ENCODE measurements around the gene NT5C1B.

Gene NT5C1B

DNA sequence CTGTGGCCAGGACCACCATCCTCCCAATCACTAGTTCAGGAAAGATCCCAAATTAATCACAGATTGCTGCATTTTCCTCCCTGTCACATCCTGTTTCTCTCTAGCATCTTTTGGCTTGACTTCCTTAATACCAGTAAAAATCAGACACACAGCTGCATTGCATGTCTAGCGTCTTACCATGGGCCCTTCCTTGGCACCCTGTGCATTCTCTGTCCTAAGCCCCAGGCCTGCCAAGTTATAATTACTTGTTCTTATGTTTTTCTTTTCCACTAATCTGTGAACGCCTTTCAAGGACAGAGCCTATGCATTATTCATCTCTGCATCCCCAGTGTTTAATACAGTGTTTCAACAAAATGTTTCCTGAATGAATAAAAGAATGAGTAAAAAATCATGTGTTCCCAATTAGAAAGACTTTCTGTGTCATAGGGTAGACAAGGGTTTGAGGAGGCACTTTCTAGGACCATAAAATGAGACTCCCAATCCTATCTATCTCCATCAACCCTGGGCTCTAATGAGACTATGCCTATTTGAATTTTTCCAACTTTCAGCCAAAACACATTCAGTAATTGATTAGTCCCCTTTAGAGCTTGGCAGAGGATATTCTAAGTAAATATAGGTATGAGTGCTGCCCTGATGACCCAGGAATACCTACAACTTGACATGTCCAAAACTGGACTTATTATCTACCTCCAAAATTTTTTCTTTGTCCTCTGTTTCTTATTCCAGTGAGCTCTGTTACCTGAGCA is 10.3 kb upstream of the NT5C1B start:
- no peak for DNase-seq

DNA sequence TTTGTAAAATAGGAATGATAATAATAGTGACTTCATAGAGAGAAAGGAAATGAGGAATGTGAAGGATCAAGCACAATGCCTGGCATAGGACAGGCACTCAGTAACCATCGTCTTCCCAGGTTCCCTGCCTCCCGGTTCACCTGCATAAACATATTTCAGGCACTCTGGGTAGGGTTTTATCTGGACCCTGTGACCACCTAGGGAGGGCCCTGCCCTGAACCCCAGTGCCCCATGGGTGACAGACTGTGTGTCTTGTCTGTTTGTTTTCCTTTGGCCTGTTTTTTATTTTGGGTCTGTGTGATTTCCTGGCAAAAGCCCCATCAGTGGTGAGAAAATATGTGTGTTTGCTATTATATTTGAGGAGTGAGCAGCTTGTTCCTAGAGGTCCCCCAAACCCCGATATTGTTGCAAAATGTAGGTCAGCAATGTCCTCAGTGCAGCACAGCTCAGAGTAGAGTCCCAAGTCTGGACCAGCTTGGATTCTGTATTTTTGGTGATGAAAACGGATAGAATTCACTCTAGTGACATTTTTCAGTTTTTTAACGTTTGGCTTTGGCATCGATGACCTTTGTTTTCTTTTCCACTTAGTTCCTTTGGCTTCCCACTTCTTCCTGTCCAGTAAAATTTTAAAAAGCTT is 9.6 kb upstream of the NT5C1B start:
- no peak for DNase-seq

DNA sequence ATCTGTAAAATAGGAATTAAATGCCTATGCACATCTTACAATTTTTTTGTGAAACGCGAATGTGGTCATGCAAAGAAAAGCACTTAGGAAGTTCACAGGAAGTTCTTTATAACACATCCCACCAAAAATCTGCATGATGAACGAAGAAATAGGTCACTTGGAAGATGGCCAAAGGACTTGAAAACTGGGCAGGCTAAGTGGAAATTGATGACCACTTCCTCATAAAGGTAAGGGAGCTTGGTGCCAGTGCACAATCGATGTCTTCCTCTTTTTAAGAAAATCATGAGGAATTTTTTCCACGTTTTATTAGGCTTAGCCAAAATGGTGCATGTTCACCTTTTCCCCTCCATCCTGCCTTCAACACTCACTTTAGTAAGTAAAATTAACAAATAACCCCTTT is 8.2 kb upstream of the NT5C1B start:
- DNase-seq = no peak

DNA sequence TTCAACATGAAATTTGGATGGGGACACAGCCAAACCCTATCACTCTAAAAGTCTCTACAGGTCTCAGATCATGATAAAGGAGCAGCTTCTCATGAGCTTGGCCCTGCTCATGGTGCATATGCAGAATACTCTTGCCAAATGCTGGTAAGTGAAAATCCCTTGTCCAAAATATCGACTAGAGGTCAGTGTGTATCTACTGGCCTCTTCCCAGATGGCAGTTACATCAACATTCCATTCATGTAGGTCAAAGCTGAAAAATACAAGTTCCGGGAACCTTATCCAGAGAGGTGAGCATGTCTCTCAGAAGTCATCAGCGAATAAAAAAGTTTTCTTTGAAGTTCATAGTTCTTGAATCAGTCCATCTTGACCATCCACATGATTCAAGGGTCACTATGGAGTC is 7.6 kb upstream of the NT5C1B start:
- no peak for DNase-seq

DNA sequence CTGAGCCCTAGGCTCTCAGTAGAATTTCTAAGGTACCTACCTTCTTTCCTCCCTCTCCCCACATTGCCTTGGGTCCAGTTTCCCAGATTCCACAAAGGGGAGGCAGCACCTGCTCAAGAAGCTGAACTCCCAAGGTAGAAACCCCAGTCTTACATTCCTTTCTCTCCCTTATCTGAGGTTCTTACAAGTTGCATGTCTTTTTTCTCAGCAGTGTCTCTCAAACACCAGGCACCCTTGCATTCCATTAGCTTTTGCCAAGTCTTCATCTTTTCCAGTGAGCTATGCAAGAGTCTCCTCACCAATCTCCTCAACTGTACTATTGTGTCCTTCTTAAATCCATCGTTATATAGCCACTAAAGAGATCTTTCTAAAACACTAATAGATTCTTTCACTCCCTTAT is 4.1 kb upstream of the NT5C1B start:
- no peak for DNase-seq

DNA sequence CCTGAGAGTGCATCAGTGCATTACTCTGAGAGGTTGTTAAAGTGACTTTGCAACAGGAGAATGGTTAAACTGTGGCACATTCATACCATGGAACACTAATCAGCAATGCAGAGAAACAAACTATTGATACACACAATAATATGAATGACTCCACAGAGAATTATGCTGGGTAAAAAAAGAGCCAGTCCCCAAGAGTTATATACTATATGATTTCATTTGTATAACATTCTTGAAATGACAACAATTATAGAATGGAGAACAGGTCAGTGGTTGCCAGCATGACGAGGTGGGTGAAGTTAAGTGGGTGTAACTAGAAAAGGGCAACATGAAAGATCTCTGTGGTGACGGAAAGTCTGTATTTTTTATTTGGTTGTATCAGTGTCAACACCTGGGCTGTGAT is 3.0 kb upstream of the NT5C1B start:
- DNase-seq = no peak

DNA sequence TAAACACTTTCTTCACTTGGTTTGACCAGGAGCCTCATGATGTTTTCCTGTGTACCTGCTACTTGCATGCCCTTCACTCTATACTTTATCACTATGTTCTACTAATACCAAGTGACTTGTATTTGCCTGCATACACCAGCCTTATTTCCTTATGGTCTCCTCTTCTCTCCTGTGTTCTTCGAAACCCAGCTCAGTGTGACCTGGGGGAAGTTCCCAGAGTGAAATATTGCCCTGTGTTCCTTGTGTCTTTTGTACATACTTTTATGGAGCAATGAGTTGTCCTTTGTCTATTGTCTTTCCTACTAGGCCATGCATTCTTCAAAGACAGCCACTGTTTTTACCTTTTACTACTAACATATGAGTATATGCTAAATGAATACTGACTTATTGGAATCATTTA is 567 bp downstream of the NT5C1B start:
- no peak for DNase-seq

DNA sequence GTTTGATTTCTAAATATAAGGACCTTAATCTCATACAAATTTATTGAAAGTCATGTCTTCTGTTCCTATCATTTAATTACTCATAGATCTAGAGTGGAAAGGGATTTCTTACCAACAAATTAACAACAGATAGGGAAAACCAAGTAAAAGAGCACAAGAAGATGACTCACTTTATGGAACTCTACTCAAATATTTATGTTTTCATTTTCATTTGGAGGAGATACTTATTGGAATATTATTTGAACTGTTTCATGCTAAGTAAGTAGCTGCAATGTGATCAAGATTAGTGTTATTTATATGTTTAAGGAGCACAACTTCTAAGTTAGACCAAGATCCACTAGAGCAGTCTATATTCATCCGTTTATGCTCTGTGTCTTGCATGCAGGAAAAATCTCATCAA is 1.3 kb downstream of the NT5C1B start:
- no peak for DNase-seq

DNA sequence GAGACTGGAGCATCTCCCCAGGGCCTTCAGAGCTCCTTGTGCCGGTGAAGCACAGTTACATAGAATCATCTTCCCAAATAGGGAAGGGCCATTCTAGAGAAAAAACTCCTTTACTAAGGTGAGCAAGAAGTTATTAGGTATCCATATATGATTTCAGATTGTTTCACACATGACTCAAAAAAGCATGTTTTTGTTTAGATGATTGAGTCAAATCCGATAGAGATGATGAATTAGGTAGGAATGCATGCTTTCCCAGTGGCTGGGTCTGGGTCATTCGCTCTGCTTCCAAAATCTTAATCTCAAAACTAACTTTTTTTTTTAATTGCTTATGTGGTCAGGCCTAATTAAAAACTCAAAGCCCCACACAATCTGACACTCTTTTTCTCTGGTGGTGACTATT is 3.8 kb downstream of the NT5C1B start:
- no peak for DNase-seq

DNA sequence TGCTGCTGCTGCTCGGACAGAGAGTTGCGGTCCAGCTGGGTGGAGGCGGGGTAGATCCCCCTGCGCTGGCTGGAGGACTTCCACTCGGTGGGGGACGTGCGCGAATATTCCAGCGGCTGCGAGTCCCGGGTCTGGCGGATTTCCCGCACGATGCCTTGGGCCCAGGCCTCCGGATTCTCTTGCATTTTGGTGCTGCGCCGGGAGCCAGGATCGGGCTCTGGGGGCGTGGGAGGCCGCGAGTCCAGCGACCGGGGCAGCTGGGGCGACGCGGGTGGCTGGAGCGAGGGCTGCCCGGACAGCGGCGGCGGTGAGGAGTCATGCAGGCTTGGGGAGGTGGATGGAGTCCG is 4.8 kb downstream of the NT5C1B start:
- DNase-seq = no peak

DNA sequence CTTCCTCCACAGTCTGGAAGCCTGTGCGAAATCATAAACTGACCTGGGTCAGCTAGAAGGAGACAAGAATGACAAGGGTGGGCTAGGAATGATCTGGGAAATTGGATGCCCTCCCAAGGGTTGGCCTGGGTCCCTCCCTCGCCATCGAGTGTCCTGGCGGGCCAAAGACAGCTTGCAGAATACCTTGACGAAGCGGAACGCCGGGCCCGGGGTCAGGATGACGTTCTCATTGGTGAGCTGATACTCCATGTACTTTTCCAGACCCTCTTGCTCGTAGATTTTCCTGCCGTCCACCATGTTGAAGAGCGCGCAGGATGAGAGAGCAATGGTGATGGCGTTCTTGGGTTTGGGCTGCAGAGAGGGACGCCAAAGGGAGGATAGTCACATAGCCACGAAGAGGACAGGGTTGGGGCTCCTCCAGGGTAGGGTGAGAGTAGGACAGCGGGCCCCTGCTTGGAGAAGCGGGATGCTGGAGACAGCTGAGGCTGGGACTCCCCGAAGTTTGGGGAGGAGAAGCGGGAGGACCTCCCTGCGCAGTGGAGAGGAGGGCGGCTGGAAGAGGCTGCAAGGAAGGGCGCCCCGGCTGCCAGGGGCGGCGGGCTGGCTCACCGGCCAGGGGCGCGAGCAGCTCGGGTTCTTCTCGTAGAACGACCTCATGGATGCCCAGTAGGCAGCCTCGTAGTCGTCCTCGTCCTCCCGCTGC is 5.3 kb downstream of the NT5C1B start:
- DNase-seq = no peak

DNA sequence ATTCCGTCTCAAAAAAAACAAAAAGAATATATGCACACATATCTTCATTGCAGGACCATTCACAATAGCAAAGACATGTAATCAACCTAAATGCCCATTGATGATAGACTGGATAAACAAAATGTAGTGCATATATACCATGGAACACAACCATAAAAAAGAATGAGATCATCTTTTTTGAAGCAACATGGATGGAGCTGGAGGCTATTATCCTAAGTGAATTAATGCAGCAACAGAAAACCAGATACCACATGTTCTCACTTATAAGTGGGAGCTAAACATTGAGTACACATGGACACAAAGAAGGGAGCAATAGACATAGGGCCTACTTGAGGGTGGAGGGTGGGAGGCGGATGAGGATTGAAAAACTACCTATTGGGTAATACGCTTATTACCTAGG is 8.8 kb downstream of the NT5C1B start:
- DNase-seq = no peak

DNA sequence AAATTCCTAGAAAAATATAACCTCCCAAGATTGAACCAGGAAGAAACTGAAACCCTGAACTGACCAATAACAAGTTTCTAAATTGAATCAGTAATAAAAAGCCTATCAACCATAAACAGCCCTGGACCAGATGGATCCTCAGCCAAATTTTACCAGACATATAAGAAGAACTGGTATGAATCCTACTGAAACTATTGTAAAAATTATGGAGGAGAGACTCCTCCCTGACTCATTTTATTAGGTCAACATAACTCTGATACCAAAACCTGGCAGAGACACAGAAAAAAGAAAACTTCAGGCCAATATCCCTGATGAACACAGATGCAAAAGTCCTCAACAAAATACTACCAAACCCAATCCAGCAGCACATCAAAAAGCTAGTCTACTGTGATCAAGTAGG is 11.3 kb downstream of the NT5C1B start:
- no peak for DNase-seq

DNA sequence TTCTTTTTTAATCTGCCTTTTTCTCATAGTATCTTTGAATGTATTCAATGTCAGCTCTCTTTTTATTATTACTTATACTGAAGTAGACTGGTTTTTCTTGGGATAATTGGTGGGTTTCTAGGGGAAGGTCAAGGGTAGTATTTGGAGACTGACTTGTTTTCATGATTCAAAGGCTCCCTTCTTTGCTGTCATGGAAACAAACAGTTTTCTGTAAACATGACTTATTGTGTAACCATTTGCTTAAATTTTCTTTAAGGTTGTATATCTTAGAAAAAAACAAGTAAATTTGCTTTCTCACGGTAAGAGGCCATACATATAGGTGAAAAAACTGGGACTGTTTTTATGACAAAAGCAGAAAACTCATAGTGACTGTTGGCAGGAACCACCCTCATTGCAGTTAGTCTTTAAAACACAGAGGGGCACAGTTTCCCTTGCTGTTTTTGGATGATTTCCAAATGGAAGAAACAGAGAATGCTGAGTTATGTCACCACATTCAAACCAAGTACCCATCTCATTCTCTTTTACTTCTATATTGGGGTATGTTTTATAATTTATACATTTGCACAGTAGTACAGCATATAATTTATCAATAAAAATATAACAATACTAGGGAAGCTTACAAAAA is 23.1 kb downstream of the NT5C1B start:
- DNase-seq = no peak

DNA sequence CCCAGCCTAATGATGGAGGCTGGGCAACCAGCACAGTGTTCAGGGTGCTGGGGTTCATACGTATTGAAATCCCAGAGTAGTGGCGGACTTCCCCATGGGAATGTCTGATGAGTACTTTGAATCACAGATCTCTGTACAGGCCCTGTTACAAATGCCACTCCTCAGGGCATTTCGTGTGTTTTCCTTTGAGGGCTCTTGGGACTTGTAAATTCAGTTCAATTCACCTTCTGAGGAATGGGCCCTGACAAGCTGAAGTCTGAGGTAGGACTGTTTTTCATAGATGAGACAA is 28.6 kb downstream of the NT5C1B start:
- DNase-seq = no peak

DNA sequence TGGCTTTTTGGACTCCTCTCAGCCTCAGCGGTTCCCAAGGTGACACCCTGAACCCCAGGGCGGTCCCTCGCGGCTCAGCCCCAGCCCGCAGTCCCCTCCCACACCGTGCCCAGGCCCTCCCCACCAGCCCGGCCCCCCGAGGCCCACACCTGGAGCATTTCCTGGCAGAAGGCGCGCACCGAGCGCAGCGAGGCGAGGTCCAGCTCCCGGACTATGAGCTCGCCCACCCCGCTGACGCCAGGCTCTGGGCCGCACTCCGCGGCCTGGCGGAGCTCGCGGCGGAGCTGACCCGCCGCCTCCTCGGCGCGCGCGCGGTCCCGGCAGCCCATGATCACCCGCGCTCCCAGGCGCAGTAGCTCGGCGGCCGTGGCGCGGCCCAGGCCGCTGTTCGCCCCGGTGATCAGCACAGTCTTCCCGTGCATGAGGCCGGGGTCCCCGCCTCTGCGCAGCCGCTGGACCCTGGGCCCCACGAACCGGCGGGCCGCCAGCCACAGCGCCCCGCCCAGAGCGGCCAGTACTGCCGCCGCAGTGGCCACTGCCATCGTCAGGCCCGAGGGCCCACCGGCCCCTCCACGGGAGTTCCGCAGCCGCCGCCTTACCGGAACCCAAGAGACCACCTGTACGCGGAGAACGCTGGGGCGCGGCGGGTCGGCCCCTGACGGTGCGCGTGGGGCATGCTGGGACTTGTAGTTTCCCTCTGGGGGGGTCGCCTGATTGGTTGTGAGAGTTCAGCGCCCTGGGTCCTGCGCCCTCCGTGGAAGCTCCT is 29.2 kb downstream of the NT5C1B start, which contains the start of gene RDH14:
TSS of gene RDH14 (minus strand) at position 623 of the 766 bp plus-strand sequence. CDS start at position 542, 81 bp downstream.
- DNase-seq = peak; percentile 79 to 86

DNA sequence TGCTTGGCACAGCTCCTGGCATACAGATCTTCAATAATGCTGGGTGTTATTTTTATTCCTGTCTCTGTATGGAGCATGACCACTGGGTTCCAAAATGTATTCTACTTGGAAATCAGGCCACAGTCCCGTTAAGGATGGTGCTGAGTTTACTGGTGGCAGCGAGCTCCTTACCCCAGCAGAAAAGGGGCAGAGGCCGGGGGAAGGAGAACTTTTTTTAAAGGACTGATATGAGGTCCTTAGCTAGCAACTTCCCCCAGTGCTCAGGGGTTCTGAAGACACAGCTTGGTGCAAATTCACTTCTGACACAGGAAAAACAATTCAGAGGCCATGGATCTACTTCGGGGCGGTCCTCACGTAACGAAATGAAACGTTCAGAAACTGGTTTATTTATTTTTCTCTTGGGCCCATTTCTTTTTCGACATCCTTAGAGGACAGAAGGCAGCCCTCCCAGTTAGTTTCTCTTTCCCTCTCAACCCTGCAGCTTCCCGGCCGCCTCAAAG is 29.8 kb downstream of the NT5C1B start:
- peak; percentile 2 to 5 for DNase-seq

DNA sequence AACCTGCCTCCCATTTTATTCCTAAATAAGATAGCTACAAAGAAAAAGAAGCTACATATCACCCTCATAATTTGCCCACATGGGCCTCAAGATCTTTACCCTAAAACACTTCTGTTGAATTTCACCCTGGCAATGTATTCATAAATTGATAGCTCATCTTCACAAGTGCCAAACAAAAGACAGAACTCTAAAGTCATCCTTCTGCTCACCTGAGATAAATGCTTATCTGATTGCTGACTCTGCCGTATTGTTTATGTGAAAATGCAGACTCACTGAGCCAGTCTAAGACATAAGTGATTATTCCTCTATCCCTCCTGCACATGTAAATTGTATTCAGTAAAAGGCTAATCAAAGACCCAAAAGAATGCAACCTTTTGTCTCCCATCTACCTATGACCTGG is 30.9 kb downstream of the NT5C1B start:
- DNase-seq = no peak

DNA sequence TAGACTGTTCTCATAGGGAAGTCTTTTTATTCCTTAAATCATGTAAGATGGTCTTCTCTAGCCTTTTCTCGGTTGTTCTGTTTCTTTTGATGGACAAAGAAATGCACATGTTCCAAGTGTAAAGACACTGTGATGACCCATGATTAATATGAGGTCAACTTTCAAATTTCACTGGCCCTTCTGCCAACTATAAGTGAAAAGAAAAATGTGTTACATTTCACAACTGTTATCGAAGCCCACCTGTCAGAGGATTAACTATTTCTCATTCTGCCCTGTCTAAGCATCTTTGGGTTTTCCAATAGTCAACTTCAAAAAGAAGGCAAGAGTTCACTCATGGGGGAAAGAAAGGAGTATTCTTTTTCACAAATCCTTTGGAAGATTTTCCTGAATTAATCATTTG is 32.2 kb downstream of the NT5C1B start:
- DNase-seq = no peak

DNA sequence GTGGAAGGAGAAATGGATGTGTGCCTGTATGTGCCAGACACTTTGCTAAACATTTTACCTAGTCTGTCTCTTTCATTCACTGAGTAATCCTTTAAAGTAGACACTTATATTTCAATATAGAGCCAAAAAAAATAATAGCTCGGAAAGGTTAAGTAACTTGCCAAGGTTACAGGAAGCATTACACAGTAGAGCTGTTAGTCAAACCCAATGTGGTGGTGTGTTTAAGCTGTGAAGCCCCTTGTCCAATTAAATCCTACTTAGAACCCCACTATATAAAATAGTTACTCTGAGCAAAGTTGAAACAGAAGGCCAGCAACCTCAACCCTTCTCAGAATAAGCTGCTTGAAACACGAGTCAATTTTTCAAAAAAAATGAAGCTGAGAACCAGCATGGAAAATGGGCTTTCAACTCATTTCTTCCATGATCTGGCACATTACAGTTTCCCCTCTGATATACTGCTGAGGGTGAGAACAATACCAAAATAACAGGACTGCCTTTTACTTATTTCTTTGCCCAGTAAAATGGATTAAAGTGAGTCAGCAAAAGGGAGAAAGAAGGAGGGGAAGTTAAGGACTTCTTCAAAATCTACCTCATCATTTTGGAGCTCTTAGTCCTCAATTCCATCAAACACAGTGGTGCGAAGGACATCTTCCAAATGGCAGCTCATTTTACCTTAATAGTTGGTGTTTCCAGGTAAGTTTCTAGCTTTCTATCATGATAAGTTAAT is 36.9 kb downstream of the NT5C1B start:
- DNase-seq = no peak

DNA sequence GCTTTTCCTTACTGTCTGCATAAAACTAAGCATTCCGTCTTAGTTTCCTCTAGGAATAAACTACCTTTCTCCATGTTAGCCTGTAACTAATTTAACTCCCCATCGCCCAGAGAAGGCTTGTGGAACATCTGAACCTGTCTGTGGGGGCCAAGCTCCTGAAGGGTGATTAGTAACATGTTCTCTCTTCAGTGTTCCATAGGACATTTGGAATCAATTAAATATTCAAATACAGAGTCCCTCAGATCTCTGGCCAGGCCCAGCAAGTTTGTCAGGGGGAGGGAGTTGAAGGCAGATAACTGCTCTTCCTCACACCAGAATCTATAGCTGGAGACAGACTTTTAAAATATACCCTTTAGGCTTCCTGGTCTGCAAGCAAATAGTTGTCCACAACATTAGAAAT is 37.7 kb downstream of the NT5C1B start:
- DNase-seq = no peak

DNA sequence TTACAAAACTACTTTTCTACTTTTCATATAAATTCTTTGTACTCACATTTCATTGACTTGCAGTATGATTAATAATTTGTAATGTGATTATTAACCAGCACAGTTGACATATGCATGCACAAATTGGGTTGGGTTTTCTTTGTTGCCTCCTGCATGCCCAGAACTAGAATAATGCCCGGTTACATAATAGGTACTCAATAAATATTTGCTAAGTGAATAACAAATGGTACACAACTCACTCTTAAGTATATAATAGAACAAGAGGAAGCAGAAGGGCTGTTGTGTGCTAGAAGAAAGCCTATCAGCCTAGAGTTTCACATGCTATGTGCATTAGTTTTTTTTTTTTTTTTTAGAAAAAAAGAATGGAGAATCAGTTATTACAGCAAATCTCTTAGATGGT is 38.2 kb downstream of the NT5C1B start:
- no peak for DNase-seq
